NAMALWA (cell line): ENCODE data around the gene RRAGD.

Source experiments
- DNase-seq: peaks from one replicate; pipeline ENCODE4 v3.0.0-alpha.2; 2015; ENCODE audit warnings: low spot score

Gene RRAGD

GRCh38 chr6:89375427-89376267 is 36.4 kb downstream of the RRAGD start:
- DNase-seq = peak; percentile 90

GRCh38 chr6:89372506-89372901 is 39.6 kb downstream of the RRAGD start:
- DNase-seq = peak; percentile 38

GRCh38 chr6:89371849-89372505 is 40.1 kb downstream of the RRAGD start:
- peak; percentile 91 for DNase-seq

GRCh38 chr6:89368999-89369398 is 43.1 kb downstream of the RRAGD start:
- DNase-seq = no peak

GRCh38 chr6:89368107-89368506 is 44.0 kb downstream of the RRAGD start:
- peak; percentile 68 for DNase-seq

GRCh38 chr6:89364586-89364985 is 47.5 kb downstream of the RRAGD start:
- DNase-seq = no peak

- no peak for DNase-seq
These were observed 50.9 kb downstream of the RRAGD start for GRCh38 chr6:89361171-89361570.

GRCh38 chr6:89360415-89360999 is 51.6 kb downstream of the RRAGD start:
- DNase-seq = no peak

GRCh38 chr6:89359561-89359960 is 52.5 kb downstream of the RRAGD start:
- DNase-seq = no peak

- DNase-seq = peak; percentile 95
These were observed 54.7 kb downstream of the RRAGD start for GRCh38 chr6:89357390-89357789.

GRCh38 chr6:89356642-89357170 is 55.4 kb downstream of the RRAGD start:
- DNase-seq = peak; percentile 80

- DNase-seq = peak; percentile 46
These were observed 56.4 kb downstream of the RRAGD start for GRCh38 chr6:89355511-89356194.

- DNase-seq = peak; percentile 80
These were observed 58.2 kb downstream of the RRAGD start for GRCh38 chr6:89353702-89354392.

- no peak for DNase-seq
These were observed 58.9 kb downstream of the RRAGD start for GRCh38 chr6:89353118-89353556.

GRCh38 chr6:89352278-89353117 is 59.6 kb downstream of the RRAGD start, which contains the start of gene UBE2J1:
TSS of gene UBE2J1 (minus strand) at chr6:89352722. CDS start at chr6:89352569, 153 bp downstream.
- peak; percentile 75 for DNase-seq

GRCh38 chr6:89351671-89352277 is 60.3 kb downstream of the RRAGD start:
- peak; percentile 44 for DNase-seq

- DNase-seq = peak; percentile 87
These were observed 61.6 kb downstream of the RRAGD start for GRCh38 chr6:89350281-89350966.

- DNase-seq = no peak
These were observed 63.7 kb downstream of the RRAGD start for GRCh38 chr6:89348372-89348771.

- no peak for DNase-seq
These were observed 64.2 kb downstream of the RRAGD start for GRCh38 chr6:89347825-89348224.
